ENCODE data around the gene NECAB3. TPM values are rescaled to one million over a fixed set of nuclear protein-coding genes. Genes with fewer than 3 reads are reported as not detected.
"Not testable (repeated sequence)": the region's sequence is repeated elsewhere in the genome, so short reads cannot be mapped to it uniquely, and the experiment has no call there.

Gene NECAB3
- polyA plus RNA-seq, 3 donors = 11.4 to 15.0 (median 12.5) TPM

DNA sequence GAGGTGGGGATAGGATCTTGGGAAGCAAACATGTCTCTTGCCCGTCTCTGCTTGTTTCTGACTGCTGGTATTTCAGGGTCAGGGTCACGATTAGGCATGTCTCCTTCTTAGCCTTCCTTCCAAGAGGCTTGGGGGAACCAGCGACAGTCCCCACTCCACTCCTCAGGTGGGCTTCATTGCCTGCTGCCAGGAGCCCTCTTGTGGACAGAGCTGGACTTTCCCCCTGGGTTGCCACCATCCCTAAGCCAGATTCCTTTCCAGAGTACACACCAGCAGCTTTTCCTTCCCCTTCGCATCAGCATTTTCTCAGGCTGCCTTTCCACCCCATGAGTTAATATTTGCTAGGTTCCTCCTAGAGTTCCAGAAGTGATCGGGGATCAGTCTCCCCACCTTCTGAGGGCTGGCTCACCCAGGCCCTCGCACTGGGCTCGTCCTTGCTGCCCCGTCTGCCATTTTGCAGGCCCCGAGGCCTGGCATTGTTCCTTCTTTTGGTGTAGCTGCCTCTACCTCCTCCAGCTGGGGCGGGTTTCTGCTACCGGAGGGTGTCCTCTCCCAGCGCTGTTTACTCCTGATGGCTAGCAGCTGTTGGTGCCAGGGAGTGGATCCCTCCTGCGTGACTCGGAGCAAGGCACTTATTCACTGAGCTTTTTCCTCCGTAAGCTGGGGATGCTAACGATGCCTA, 20.9 kb downstream of the NECAB3 start:
- DNase-seq (ENCODE audit: low read depth in 3 of 3, low spot score in 2 of 3) = no peak

DNA sequence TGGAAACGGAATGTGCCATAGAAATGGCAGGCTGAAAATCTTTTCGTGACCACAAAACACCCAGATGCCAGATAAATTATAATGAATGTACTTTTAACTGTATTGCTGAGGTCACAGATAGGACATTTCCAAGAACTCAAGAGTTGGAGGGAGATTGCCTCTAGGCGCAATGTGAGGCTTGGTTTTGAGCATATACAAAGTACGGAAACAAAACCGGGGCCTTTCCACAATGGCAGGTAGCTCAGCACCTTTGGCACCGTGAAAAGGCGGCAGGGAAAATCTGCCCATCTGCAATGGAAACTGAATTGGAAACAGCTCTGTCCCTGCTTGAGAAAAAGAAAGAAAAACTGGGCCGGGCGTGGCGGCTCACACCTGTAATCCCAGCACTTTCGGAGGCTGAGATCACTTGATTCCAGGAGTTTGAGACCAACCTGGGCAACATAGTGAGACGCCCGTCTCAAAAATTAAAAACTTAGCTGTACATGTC, 22.6 kb downstream of the NECAB3 start:
- DNase-seq (ENCODE audit: low read depth in 3 of 3, low spot score in 2 of 3) = no peak

DNA sequence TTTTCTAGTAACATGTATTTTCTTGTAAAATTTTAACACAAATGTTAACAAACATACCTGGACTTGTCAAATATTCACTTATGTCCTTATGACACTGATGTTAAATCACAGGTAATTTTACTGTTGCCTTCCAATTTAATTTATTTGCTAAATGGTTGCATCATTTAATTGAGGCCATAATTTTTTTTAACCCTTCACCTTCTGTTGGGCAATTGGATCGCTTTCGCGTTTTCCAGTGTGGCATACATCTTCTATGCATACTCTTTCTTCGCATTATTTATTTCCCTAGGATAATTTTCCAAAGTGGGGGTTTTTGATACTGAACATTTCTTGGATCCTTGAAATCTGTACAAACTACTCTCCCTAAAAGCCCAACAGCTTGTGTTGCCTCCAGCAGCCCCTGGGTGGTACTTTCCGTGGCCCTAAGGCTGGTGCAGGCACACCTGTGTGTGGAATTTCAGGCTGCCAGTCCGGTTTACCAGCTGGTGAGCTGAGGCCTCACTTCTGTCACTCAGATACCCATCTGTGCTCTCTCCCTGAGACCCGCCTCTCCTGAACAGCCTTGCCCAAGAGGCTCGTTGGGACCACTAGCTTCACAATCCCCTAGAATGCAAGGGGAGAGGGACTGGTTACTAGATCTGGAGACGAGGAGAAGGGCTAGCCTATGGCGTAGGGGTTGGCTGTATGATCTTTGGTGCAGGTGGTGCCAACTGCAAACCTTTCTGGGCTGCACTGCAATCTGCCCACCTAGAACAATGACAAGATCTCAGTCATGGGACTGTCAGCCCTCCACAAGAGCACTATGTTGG, 23.3 kb downstream of the NECAB3 start:
- DNase-seq (ENCODE audit: low read depth in 3 of 3, low spot score in 2 of 3) = no peak

DNA sequence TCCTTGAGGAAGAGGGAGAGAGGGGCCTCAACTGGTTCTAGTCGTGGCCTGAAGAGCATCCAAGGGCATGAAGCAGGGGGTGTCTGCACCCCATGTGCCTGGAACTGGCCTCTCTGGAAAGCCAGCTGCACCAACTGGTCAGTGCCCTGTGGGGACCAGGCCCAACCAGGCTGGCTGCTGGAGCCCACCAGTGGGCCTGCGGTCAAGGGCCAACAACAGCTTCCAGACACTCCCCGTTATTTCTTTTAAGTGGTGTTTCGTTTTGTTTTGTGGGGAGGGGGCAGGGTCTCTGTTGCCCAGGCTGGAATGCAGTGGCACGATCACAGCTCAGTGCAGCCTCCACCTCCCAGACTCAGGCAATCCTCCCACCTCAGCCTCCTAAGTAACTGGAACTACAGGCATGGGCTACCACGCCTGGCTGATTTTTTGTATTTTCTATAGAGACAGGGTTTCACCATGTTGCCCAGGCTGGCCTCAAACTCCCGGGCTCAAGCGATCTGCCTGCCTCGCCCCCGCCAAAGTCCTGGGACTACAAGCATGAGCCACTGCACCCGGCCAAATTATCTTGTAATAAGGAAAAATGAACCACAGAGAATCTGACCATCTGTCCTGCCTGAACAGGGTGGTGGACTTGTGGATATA, 24.0 kb downstream of the NECAB3 start:
- DNase-seq (ENCODE audit: low read depth in 3 of 3, low spot score in 2 of 3) = no peak

DNA sequence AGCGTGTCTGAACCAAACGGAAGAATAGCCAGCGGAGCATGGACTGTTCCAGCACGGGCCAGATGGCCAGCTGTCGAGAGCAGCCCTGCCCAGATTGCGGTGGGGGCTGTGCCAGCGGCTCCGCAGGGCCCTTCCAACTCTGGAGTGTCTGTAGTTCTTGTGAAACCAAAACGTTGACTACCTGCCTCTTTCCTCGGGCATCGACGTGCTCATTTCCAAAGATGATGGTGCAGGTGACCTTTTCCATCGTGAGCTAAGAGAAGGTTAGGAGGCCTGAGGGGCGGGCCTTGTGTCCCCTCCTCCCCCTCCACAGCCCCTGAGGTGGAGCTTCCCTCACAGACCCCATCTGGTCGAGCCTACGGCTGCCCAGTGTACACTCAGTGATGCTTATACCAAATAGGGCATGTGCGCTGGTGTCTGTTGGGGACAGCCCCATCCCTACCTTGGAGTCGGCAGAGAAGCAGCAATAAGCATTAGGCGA, 25.0 kb downstream of the NECAB3 start:
- no peak for DNase-seq (ENCODE audit: low read depth in 3 of 3, low spot score in 2 of 3)

DNA sequence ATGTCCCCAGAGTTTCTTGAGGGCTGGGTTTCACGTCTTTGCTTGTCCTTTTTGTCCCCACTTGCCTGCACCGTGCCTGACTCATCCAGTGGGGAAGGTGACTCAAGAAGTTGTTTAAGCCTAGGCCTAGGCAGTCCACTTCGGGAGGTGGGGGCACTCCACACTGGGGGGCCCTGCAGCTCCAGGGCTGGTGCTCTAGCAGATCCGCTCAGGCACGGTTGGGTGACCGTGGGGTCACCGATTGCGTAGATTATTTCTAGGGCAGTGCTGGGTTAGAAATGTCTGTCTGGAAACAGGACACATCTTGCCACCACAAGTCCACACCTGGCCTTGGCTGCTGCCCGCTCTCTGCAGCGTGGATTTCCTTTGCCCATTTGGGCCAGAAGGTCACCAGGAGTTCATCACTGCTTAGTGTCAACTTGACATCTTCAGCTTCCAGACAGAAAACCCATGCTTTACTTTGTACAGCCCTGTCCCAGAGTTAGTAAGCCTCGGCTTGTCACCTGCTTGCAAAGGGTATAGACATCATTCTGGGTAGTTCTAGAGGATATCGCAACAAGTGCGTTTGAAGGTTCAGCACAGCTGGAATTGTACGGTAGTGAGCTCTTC, 25.7 kb downstream of the NECAB3 start:
- no peak for DNase-seq (ENCODE audit: low read depth in 3 of 3, low spot score in 2 of 3)

DNA sequence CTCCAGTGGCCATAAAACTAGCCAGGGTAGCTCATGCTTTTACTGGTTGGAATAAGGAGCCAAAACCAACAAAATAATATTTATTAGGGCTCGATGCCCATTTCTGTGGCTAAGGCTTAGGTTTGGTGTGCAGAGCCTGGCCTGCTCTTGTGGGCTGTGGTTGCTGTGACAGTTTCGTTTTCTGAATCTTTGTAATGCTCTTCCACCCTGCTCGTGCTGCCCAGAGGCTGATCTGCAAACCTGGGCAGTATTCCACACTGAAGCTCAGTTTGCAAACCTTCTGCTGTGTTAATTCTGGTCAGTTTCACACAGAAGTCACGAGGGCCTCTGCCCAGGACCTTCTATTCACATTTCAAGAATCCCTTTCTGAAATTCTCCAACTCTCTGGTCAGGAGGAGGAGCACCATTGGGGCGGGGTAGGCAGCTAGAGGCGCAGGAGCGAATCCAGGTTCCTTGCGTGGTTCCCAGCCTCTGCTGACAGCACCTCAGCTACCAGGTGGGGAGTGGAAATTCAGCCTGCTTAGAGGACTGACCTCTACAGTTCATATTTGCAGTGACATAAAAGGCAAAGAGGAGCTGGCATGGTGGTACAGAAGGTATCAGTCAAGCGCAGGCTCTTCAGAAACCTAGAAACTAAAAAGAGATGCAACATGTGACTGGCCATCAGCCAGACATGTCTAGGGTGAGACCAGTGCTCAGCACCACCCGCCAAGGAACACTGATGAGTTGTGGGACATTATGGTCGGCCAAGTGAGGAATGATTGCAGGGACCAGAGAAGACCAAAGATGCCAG, 26.4 kb downstream of the NECAB3 start:
- DNase-seq (ENCODE audit: low read depth in 3 of 3, low spot score in 2 of 3) = no peak

DNA sequence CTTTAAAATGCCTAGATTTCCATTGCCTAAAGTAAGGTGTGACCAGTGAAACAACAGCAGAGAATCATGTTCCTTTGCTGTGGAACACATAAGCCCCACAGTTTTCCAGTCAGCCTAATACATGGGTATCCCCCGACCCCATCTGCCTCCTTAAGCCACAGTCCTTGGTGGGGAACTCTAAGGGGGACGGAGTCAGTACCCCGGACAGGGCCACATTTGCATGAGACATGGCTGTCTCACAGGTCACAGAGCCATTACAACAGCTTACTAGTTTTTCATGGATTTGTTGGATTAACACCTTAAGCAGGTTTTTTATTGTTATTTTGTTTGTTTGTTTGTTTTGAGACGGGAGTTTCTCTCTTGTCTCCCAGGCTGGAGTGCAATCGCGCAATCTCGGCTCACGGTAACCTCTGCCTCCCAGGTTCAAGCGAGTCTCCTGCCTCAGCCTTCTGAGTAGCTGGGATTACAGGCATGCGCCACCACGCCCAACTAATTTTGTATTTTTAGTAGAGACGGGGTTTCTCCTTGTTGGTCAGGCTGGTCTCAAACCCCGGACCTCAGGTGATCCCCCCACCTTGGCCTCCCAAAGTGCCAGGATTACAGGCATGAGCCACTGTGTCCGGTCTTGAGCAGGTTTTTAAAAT, 27.1 kb downstream of the NECAB3 start:
- DNase-seq (ENCODE audit: low read depth in 3 of 3, low spot score in 2 of 3) = not testable (repeated sequence)

DNA sequence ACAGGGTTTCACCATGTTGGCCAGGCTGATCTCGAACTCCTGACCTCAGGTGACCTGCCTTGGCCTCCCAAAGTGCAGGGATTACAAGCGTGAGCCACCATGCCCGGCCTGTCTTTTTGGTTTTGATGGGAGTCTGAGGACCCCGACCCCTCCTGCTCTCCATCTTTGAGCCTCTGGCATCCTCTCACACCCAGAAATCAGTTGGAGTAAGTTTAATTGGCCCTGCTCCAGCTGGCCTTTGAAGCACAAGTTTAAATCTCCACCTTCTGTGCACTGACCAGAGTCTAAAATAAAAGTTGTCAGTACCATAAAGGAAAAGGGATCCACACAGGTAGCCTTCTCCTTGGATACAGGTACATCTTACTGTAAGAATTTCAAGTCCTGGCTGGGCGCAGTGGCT, 28.0 kb downstream of the NECAB3 start:
- DNase-seq (ENCODE audit: low read depth in 3 of 3, low spot score in 2 of 3) = no peak

DNA sequence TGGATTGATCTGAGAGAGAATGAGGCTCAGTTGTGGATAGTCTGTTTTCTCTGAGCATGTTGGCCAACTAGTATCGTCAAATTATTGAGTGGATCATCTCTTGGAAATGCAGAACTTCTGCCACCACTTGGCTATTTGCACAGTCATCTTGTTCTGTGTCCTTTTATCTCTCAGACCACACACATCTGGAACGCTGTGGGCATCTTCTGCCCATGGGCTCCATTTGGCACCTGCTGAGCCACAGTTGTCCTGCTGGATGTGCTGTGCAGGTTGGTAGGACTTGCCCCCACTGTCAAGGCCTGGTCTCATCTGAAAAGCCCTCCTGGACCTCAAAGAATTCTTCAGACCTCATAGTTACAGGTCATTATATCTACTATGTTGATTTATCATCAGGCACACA, 28.8 kb downstream of the NECAB3 start:
- no peak for DNase-seq (ENCODE audit: low read depth in 3 of 3, low spot score in 2 of 3)

DNA sequence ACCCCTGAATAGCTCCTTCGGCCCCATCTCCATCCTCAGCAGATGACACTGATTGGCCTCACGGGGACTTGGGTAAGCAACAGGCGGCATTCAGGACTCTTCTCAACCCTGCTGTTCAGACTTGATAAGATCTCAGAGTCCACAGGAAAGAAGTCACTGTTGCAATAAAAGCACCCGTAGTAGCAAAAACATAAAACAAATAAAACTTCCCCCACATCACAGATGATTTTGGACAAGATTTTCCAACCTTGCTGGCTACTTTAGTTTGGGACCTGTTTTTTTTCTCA, 29.2 kb downstream of the NECAB3 start:
- no peak for DNase-seq (ENCODE audit: low read depth in 3 of 3, low spot score in 2 of 3)

DNA sequence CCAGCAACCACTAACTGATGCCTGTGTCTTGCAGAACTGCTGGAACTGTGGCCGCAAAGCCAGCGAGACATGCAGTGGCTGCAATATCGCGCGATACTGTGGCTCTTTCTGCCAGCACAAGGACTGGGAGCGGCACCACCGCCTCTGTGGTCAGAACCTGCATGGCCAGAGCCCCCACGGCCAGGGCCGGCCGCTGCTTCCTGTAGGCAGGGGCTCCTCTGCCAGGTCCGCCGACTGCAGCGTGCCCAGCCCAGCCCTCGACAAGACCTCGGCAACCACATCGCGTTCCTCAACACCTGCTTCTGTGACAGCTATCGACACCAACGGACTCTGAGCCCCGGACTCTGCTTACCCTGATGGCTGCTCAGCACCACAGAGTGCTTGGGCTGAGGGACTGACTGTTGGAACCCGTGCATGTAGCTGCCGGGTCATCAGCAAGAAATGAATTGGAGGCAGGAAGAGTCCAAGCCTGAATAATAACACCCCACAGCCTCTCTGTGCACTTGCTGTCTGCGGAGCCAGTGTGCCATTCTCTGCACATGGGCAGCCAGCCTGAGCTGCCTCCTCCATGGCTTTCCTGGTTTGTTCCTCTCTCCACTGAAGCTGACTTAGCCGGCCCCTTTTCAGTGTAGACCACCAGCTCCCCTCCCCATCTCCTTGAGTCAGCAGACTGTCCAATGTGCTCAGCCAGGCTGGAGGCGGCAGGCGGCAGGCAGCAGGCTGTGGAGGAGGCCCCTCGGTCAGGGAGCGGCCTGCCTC, 29.7 kb downstream of the NECAB3 start:
- DNase-seq (ENCODE audit: low read depth in 3 of 3, low spot score in 2 of 3) = no peak

DNA sequence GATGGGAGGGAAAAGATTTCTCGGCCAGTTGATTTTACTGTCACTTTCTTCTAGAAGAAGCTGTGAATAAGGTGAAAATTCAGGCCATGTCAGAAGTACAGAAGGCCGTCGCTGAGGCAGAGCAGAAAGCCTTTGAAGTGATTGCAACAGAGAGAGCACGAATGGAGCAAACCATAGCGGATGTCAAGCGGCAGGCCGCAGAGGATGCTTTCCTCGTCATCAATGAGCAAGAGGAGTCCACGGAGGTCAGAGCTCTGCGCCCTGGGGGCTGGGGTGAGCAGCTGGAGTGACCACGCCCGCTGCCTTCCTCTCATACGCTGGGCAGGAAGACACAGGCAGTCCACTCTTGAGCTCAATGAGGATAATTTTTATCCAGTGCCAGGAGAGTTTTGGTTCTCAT, 33.9 kb downstream of the NECAB3 start:
- DNase-seq (ENCODE audit: low read depth in 3 of 3, low spot score in 2 of 3) = no peak

DNA sequence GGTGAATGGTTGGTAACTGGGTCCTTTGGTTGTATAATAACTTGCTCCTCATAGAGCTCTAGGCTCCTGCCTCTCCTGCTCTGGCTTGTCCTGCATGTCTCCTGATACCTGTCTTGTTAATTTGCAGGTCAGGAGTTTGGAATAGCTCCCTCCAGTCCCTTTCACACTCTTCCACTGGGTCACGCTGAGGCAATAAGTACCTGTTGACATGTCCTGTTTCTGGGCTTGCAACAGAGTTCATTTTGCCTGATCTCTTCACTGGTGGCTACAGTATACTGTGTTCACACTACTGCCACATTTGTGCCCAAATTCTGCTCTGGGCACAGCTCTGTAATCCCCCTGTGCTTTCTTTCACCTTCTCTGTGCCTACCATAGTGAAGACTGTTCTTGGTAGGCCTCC, 37.5 kb downstream of the NECAB3 start:
- no peak for DNase-seq (ENCODE audit: low read depth in 3 of 3, low spot score in 2 of 3)

DNA sequence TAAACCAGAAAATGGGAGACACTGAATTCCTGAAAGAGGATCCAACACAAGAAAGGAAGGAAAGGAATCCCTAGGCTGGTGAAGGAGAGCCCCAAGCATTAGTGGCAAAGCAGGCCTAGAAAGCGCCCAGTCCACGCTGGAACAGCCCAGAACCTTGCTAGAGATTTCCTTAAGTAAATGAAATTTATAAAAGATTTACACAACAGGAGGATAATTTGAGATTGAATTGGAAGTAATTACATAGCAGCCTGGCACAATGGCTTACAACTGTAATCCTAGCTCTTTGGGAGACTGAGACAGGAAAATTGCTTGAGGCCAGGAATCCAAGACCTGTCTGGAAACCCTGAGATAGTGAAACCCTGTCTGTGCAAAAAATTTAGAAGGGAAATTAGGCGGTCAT, 38.9 kb downstream of the NECAB3 start:
- DNase-seq (ENCODE audit: low read depth in 3 of 3, low spot score in 2 of 3) = no peak

DNA sequence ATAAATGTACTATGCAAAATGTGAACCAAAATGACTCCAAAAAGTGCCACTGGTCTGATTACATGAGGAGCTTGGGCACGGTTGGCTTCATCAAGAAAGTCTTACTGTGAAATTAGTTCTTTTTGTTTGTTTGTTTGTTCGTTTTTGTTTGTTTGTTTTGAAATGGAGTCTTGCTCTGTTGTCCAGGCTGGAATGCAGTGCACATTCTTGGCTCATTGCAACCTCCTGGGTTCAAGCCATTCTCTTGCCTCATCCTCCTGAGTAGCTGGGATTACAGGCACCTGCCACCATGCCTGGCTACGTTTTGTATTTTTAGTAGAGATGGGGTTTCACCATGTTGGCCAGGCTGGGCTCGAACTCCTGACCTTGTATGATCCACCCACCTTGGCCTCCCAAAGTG, 42.3 kb downstream of the NECAB3 start:
- DNase-seq (ENCODE audit: low read depth in 3 of 3, low spot score in 2 of 3) = not testable (repeated sequence)

DNA sequence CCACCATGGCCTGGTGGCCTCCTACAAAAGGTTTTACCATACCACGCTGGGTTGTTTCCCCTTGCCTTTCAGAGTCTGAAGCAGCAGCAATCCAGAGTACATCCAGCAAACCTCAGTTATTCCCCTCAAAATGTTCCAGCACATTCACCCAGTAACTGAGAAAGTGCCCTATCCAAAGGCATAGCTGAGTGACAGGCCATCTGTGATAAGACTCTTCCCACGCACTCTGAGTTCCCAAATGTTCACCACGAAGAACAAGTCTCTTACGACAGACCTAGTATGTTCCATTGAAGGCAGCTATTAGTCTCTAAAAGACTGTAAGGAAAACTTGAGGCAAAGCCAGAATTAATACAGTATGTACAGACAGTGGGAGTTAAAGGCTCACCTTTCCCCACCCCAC, 43.7 kb downstream of the NECAB3 start:
- DNase-seq (ENCODE audit: low read depth in 3 of 3, low spot score in 2 of 3) = no peak

DNA sequence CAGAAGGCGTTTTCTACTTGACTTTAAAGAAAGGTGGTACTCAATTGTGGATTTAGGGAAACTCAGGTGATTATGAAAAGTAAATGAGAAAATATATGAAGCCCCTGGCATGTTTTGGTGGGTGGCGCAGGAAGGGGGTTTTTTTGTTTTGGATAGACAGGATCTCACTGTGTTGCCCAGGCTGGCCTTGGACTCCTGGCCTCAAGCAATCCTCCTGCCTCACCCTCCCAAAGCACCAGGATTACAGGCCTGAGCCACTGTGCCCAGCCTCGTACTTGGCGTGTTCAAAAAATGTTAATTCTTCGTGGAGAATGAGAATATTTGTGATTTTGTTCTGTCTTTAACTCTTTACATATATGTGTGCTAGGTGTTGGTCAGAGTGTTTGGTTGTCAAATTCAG, 44.2 kb downstream of the NECAB3 start:
- no peak for DNase-seq (ENCODE audit: low read depth in 3 of 3, low spot score in 2 of 3)

DNA sequence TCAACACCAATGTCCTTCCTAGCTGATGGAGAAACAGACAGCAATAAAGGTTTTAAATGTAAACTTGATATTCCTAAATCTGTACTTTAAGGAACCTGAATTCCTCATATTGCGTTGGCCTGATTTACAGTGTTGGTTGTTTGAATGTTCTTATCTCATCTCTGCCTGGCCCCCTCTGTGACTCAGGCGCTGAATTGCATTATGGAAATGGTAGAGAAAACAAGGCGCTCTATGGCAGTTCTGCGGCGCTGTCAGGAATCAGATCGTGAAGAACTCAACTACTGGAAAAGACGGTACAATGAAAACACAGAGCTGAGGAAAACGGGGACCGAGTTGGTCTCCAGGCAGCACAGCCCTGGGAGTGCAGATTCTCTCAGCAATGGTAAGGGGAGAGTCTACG, 44.7 kb downstream of the NECAB3 start:
- DNase-seq (ENCODE audit: low read depth in 3 of 3, low spot score in 2 of 3) = no peak
